HL-60 (cell line): ENCODE data around the gene MAB21L4.
"Not testable (repeated sequence)": the region's sequence is repeated elsewhere in the genome, so short reads cannot be mapped to it uniquely, and the experiment has no call there.

ENCODE experiments used
- DNase-seq, 2 experiments: peaks; one replicate each; pipeline ENCODE4 v3.0.0-alpha.2; 2010 to 2020; ENCODE audit warnings: low read depth in 1 of 2, low spot score in 1 of 2
- H3K27ac ChIP-seq: fragments of 250-450 bp; sonication (Bioruptor Pico); replicated peaks from 2 replicates; pipeline ENCODE4 v1.5.1; 2020; ENCODE audit warnings: mild to moderate bottlenecking, moderate library complexity
- H3K27me3 ChIP-seq: fragments of 250-450 bp; sonication (Bioruptor Pico); 2 replicates; pipeline ENCODE4 v1.5.1; 2021; ENCODE audit warnings: mild to moderate bottlenecking, moderate library complexity; ENCODE audit not compliant: insufficient read depth, poor library complexity, severe bottlenecking
- H3K4me3 ChIP-seq: replicated peaks from 2 replicates; pipeline ENCODE4 v1.5.1; 2011; ENCODE audit warnings: mild to moderate bottlenecking, control low read depth, low read length; ENCODE audit not compliant: insufficient read depth
- GABPA ChIP-seq: IDR thresholded peaks from 2 replicates; pipeline ENCODE4 v1.6.1; 2012; ENCODE audit warnings: low read depth
- POLR2AphosphoS5 ChIP-seq: IDR thresholded peaks from 2 replicates; pipeline ENCODE4 v1.6.1; 2012; ENCODE audit warnings: low read depth
- SPI1 ChIP-seq: IDR thresholded peaks from 2 replicates; pipeline ENCODE4 v1.6.1; 2012; ENCODE audit warnings: low read depth, mild to moderate bottlenecking, borderline replicate concordance
- TF ChIP-seq, protein P1 (sequence below): IDR thresholded peaks from one replicate; pipeline ENCODE4 v1.5.1; 2011; ENCODE audit warnings: low read length, control low read depth, inconsistent platforms; ENCODE audit not compliant: insufficient read depth
- TF ChIP-seq, protein P2 (sequence below): IDR thresholded peaks from 2 replicates; pipeline ENCODE4 v1.6.1; 2012; ENCODE audit warnings: low read depth; ENCODE audit not compliant: insufficient replicate concordance

The MAB21L4 gene

DNA sequence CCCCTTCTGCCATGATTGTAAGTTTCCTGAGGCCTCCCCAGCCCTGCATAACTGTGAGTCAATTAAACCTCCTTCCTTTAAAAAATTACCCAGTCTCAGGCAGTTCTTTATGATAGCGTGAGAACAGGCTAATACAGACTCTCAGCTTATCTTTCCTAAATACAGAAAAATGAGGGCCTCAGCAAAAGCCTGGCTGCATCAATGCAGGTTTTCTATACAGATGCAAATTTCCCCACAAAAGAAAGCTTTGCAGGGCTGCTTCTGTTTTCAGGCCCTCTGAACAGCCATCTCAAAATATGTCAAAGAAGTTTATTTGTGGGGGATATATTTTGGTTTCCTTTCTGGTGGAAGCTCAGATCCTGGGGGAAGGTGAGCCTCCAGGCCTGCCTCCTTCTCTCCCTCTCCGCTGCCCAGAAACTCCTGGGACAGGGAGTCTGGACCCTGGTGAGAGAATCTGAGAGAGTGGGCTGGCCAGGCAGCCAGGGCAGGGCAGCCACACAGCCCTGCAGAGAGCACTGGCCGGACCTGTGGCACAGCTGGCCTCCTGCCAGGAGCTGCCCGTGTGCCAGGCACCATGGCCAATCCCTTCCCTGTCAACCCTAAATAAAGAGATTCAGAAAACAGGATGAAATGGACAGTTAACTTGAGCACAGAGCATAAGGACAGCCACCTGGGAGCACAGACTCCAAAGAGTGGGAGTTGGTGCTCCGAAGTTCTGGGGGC lies 48.9 kb downstream of the MAB21L4 start:
- H3K27me3 ChIP-seq, result no peaks in the 10 kb centered on the region
- TF ChIP-seq, protein P1, sequence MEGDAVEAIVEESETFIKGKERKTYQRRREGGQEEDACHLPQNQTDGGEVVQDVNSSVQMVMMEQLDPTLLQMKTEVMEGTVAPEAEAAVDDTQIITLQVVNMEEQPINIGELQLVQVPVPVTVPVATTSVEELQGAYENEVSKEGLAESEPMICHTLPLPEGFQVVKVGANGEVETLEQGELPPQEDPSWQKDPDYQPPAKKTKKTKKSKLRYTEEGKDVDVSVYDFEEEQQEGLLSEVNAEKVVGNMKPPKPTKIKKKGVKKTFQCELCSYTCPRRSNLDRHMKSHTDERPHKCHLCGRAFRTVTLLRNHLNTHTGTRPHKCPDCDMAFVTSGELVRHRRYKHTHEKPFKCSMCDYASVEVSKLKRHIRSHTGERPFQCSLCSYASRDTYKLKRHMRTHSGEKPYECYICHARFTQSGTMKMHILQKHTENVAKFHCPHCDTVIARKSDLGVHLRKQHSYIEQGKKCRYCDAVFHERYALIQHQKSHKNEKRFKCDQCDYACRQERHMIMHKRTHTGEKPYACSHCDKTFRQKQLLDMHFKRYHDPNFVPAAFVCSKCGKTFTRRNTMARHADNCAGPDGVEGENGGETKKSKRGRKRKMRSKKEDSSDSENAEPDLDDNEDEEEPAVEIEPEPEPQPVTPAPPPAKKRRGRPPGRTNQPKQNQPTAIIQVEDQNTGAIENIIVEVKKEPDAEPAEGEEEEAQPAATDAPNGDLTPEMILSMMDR, result no peak
- no peak for TF ChIP-seq POLR2AphosphoS5
- TF ChIP-seq GABPA, result no peak
- TF ChIP-seq SPI1, result no peak
- TF ChIP-seq, protein P2, sequence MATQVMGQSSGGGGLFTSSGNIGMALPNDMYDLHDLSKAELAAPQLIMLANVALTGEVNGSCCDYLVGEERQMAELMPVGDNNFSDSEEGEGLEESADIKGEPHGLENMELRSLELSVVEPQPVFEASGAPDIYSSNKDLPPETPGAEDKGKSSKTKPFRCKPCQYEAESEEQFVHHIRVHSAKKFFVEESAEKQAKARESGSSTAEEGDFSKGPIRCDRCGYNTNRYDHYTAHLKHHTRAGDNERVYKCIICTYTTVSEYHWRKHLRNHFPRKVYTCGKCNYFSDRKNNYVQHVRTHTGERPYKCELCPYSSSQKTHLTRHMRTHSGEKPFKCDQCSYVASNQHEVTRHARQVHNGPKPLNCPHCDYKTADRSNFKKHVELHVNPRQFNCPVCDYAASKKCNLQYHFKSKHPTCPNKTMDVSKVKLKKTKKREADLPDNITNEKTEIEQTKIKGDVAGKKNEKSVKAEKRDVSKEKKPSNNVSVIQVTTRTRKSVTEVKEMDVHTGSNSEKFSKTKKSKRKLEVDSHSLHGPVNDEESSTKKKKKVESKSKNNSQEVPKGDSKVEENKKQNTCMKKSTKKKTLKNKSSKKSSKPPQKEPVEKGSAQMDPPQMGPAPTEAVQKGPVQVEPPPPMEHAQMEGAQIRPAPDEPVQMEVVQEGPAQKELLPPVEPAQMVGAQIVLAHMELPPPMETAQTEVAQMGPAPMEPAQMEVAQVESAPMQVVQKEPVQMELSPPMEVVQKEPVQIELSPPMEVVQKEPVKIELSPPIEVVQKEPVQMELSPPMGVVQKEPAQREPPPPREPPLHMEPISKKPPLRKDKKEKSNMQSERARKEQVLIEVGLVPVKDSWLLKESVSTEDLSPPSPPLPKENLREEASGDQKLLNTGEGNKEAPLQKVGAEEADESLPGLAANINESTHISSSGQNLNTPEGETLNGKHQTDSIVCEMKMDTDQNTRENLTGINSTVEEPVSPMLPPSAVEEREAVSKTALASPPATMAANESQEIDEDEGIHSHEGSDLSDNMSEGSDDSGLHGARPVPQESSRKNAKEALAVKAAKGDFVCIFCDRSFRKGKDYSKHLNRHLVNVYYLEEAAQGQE, result no peak
- no peak for DNase-seq

DNA sequence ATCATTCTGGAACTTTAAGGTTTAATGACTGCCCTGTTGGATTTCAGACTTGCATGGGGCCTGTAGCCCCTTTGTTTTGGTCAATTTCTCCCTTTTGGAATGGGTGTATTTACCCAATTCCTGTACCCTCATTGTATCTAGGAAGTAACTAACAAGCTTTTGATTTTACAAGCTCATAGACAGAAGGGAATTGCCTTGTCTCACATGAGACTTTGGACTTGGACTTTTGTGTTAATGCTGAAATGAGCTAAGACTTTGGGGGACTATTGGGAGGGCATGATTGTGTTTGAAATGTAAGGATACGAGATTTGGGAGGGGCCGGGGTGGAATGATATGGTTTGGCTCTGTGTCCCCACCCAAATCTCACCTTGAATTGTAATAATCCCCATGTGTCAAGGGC lies 49.6 kb downstream of the MAB21L4 start:
- not testable (repeated sequence) for DNase-seq, H3K4me3 ChIP-seq, H3K27me3 ChIP-seq, H3K27ac ChIP-seq

More for the DNA sequence above, 48.9 kb downstream of the MAB21L4 start:
- no peak overlapping the region for H3K4me3 ChIP-seq
- no peak overlapping the region for H3K27ac ChIP-seq

DNA sequence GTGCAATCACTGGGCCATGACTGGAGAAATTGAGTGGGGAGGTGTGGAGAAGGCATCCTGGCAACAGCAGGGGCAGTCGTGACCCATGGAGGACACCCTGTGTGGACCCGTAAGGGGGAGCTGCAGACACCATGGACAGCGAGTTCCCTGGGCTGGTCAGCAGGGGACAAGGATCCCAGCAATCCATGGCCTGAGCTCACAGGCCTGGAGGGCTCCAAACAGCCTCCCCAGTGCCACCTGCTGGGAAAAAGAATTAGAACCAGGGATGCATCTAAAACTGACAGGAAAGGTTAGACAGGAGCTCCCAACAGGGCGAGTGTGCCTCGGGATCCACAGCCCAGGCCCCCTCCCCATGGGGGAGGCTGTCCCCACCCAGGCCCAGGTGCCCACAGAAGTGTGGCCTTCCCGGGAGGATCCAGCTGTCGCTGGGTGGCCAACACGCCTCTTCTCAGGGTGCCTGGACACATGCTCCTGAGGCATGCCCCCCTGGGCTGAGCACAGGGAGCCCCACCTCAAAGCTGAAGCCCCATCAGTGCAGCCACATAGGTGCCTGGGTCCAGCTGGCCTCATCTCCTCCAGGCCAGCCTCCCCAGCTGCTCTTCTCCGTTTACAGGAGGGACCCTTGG lies 55.4 kb downstream of the MAB21L4 start:
- TF ChIP-seq GABPA (no peak), POLR2AphosphoS5 (no peak), SPI1 (no peak)
- TF ChIP-seq, protein P1, result peak; percentile 16
- TF ChIP-seq, protein P2, result peak; percentile 18
- H3K4me3 ChIP-seq, result no peak overlapping the region
- peak in 1 of 2 experiments; percentile 28 for DNase-seq
- H3K27me3 ChIP-seq, result peaks cover 2% of the 10 kb centered on the region
- H3K27ac ChIP-seq, result no peak overlapping the region

DNA sequence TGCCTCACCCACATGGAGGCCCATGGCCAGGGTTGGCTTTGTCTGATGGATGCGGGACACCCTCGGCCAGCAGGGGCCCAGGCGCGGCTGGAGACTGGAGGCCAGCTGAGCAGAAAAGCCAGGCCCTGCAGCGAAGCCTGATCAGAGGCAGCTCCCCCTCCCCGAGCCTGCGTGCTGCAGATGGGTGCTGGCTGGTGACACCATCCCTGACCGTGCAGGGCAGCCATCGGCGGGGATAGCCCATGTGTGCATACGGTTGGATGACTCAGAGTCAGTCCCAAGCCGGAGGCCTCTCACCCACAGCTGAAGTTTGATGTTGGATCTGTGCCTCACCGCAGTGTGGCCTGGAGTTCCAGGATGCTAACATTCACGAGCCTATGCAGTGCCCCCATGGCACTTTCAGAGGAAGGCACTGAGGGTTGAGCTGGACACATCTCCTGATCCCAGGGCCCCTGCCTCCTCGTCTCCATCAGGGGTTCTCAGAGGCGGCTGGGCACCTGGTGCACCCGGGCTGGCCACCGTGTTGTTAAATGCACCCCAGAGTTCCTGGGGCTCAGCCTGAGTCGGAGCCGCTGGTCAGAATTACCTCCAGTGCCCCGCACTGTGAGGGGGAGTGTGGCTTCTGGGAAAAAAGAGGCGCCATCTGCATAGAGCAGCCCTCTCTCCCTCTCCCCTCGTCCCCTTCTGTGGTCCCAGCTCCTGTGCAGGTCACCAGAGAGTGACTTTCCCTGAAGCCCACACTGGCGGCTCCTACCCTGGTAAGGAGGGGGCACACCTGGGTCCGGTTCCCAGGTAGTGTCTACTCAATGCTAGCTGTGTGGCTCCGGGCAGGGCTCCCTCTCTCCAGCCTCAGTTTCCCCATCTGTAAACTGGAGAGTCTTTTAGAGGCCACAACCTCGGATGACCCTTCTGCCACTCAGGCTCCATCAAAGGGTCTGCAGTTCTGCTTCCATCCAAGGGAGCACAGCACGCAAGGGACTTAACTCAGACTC lies 56.5 kb downstream of the MAB21L4 start:
- DNase-seq, result no peak
- Histone ChIP-seq H3K27me3 (peaks cover 2% of the 10 kb centered on the region), H3K4me3 (no peak overlapping the region), H3K27ac (no peak overlapping the region)
- TF ChIP-seq SPI1, result no peak
- TF ChIP-seq, protein P2, result no peak
- no peak for TF ChIP-seq POLR2AphosphoS5
- TF ChIP-seq, protein P1, result no peak
- no peak for TF ChIP-seq GABPA
